ENCODE results near the gene SLC13A2.

The SLC13A2 gene

DNA sequence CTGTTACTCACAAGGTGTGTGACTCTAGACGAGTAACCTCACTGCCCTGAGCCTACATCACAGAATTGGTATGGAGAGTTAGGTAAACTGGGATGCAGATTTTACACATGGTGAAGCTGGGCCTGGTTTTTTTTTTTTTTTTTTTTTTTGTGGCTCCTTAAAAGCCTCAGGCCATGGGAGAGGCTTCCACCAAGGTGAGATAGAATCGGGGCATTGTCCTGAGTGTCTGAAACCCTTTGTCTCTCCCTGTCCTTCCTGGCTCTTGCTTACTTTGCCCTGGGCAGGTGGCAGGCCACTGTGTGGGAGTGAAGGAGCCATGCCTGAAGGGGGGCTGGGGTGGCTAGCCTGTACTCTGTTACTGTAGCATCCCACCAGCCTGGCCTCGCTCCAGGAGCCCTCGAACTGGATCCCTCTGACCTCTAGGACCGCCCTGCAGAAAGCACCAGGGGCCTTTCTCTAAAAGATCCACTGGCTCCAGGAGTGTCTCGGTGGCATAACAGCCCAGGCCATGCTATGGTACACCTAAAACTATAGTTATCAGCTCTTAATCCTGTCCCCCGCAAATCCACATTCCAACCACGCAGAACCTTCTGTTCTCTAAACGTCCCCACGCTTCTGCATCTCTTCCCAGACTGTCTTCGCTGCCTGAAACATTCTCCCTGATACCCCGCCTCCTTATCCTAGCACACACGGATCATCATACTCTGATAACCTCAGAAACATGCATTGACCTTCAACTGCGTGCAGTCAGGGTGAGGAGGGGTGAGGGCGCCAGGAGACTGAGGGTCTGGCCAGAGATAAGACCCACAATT lies 1.7 kb upstream of the SLC13A2 start:
- DNase-seq (ENCODE audit: low spot score) = peak; percentile 41

DNA sequence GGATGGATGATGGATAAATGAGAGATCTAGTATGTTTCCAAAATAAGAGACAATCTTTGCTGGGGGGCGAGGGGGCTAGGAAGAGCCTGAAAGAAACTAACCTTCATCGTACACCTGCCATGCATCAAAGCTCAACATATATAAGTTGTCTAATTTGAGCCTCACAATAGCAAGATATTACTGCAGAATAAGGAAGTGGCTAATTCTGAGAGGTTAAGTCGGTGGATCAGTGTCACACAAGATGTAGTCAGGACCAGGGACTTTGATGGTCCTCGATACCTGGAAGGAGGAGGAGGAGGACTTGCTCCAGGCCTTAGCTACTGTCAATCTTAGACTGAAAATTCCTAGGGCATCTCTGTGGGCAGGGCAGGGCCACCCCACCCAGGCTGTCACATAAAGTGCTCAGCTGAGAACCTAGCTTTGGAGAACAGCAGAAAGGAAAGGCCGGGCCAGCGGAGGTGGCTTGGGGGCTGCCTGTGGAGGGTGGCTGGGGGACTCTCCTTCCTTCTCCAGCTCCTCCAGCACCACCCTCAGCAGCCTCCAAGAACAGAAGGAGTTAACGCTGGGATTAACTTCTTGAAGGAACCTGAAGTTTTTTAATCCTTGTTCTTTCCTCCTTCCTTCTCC lies 460 bp upstream of the SLC13A2 start:
- DNase-seq (ENCODE audit: low spot score) = no peak

DNA sequence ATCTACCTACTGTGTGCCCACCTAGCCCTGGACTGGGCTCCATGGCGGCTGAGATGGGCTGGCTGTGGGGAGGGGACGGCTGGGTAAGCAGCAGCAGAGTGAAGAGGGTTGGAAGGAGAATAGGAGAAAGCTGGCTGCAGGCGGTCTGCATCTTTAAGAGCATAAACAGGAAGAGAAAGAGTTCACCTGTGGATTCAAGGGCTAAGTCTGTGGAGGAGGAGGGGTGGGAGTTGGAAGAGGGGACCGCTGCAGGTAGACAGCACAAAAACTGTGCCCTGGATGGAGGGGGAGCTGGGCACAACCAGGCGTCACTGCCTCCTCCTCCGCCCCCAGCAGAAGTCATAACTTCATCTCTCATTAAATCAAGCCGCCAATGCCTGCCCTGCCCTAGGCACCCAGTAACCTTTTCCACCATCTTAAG lies 677 bp downstream of the SLC13A2 start:
- no peak for DNase-seq (ENCODE audit: low spot score)

DNA sequence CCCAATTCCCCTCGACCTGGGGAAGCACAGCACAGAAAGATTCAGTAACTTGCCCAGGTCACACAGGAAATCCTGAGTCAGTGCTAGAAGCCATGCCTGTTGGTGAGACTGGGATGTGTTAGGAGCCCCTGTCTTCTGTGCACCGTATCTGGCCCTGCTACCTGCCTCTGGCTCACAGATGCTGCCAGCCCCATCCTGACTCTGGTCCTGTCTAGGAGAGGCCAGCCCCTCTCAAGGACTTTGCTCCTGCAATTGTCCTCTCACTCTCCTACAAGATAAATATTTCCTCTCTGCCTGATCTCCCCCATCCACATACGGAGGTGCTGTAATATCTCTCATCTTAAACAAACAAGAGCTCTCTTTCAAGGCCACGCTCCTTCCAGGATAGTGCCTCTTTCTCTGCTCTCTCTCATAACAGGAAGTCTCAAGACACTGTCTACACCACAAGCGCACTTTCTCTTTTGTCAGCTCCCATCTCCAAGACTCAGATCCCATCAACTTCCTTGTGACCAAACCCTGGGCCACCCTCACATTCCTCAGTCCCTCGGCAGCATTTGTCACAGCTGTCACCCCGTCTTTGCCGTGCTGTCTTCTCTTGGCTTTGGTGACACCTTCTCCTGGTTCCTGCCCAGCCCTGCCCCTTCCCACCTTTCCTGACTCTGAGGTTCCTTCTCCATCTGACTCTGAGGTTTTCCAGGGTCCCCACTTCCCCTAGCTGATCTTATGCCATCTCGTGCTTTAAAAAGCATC lies 1.9 kb downstream of the SLC13A2 start:
- no peak for DNase-seq (ENCODE audit: low spot score)

DNA sequence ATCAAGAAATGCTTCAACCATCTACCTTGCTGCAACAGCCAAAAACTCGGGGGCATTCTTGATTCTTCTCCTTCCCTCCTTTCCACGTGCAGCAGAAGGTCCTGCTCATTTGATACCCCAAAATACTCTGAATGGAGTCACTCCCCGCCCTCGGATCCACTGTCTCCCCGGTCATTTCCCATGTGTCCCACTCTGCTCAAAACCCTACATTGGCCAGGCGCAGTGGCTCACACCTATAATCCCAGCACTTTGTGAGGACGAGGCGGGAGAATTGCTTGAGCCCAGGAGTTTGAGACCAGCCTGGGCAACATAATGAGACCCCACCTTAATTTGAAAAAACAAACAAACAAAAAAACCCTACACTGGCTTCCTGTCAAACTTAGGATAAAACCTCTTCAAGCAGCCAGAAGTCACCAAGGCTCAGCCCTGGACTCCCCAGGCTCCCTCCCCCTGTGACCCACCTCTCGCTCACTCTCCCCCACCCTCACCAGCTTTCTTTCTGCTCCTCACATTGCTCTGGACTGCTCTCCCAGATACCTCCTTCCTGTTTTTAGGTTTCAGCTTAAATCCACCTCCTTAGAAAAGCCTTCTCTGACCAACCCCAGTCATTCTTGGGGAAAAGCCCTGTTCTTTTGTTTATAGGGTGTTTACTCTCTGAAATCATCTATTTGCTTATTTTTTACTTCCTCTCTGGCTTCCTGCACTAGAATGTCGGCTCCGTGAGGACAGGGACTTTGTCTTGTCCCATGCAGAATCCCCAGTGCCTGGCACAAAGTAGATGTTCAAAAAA lies 2.8 kb downstream of the SLC13A2 start:
- no peak for DNase-seq (ENCODE audit: low spot score)

DNA sequence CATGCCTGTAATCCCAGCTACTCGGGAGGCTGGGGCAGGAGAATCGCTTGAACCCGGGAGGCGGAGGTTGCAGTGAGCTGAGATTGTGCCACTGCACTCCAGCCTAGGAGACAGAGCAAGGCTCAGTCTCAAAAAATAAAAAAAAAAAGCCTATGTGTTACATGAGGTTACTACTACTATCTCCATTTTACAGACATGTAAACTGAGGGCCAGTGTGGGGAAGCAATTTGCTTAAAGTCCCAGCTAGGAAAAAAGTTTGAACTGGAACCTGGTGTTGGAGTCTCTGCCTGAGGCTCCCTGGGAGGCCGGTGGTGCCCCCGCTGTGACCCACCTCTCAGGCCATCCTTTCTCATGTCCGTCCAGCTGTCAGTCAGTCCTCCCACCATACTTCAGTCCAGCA lies 4.5 kb downstream of the SLC13A2 start:
- DNase-seq (ENCODE audit: low spot score) = no peak

DNA sequence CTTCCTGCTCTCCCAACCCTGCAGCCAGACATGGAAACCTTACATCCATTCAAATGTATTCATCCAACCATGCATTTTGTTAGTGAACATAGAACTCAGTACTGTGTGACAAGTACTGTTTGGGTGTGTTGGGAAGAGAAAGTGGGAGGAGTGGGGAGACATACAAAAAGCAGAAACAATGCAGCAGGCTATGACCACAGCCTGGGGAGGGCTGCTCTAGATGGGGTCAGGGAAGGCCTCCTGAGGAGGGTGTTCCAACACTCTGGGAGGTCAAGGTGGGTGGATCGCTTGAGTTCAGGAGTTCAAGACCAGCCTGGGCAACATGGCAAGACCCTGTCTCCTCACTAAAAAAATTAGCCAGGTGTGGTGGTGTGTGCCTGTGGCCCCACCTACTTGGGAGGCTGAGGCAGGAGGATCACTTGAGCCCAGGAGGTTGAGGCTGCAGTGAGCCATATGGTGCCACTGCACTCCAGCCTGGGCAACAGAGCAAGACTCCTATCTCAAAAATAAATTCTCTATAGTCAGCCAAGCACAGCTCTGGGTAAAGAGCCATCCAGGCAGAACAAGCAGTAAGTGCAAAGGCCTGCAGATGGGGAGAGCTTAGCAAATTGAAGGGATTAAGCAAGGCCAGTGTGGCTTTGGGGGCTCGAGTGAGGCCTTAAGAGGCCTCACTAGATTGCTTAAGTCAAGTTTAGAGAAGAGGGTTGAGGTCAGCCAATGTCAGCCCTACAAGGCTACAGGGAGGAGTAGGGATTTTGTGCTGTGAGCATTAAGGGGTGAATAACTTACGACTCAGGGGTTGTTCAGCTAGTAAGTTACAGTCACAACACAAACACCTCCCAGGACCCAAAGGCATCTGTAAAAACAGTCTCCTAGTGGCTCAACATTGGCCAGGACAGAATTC lies 5.5 kb downstream of the SLC13A2 start:
- peak; percentile 44 for DNase-seq (ENCODE audit: low spot score)

DNA sequence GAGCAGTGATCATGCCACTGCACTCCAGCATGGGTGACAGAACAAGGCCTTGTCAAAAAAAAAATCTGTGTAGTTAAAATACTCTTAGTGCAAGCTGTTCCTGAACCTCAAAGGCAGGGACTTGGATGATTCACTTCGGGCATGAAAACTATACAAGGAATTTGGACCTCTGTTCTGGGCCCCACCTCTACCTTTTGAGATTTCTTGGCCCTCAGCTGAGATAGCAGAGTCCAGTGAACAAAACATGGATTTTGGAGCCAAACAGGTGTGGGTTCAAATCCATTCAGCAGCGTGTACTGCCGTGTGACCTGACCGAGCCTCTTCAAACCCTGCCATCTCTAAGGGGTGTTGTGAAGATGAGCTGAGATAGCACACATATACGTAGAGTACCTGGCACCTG lies 6.8 kb downstream of the SLC13A2 start:
- no peak for DNase-seq (ENCODE audit: low spot score)

DNA sequence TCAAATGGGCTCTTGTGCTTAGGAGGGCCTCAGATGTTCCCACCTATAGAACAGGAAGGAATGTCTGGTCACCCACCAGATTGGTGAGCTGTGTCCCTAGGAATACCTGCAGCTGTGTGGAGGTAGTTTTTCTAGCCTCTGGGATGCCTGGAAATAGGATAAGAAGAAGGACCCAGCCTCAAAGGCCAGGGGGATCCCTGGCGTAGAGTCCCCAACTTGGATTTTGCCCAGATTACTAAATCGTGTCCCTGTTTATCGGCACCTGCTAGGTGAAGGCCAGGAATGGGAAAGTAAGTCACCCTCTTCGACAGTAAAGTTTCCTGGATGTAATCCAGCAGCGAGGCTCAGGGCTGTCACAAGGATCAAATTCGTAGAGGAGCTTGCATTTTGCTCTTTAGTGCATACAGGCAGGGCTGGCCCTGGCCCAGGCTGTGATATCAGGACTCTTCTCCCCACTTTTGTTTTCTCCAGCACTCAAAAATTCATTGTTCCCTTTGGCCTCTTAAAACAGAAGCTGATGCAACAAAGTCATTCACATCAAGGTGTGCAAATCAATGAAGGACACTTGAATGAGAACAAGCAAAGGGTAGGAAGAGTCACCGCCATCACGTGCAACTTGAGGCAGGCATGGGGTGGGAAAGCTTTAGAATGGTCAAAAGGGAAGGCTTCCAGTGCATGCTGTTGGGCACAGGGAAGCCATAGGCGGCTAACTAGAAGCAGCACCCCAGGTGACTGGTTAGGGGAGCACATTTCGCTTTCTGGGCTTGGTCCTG lies 7.5 kb downstream of the SLC13A2 start:
- DNase-seq (ENCODE audit: low spot score) = no peak

DNA sequence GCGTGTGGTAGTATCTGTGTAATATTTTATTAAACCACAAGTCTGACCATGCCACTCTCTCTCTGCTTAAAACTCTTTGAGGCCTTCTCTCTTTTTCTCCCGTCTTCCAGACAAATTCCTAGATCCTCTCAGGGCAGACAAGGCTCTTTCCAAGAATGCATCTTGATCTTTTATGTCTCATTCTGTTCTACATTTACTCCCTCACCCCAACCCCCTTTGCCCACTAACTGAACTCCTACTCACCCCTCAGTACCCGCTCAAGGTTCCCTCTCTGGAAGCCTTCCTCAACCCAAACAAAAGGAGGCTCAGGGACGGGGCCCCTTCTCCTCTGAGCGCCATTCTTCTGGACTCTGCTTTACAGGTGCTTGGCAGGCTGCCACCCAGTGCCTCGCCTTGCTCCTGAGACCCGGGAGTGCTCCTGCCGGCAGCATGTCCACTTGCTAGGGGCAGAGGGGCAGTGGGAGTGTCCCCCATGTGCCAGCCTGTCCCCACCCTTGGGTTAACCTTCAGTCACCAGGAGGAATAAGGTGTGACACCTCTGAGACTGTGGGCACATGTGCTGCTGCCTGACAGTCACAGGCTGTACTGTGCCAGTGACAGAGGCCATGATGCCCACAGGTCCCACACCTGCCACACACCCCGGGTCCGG lies 9.2 kb downstream of the SLC13A2 start:
- DNase-seq (ENCODE audit: low spot score) = no peak

DNA sequence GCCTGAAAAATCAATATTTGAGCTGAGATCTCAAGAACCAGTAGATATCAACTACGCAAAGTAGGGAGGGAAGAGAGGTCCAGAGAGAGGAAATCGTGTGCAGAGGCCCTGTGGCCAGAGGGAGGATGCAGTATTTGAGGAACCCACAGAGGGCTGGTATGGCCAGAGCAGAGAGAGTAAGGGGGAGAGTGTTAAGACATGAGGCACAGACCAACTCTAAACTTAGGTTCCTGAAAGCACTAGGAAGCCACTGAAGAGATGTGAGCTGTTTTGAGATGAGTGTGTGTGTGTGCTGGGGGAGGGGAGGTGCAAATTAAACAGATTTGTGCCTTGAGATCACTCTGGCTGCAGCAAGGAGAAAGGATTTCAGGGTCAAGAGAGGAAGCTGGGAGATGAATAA lies 10.9 kb downstream of the SLC13A2 start:
- no peak for DNase-seq (ENCODE audit: low spot score)

DNA sequence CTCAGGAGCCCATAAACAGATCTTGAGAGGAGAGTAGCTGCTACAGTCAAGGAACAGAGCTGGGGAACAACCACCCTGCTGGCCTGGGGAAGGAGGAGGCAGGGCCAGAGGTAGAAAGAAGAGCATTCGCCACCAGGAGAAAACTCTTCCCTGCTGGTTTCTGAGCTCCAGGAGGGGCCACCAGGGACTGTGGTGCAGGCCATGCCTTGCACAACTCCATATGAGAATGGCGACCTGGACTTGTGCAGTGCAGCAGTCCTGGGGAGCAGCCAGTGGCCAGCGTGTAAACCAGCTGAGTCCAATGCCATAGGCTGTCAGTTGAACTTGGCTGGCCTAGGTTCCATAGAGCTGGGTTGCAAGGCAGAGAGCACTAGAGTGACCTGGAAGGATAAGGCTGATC lies 11.6 kb downstream of the SLC13A2 start:
- no peak for DNase-seq (ENCODE audit: low spot score)

DNA sequence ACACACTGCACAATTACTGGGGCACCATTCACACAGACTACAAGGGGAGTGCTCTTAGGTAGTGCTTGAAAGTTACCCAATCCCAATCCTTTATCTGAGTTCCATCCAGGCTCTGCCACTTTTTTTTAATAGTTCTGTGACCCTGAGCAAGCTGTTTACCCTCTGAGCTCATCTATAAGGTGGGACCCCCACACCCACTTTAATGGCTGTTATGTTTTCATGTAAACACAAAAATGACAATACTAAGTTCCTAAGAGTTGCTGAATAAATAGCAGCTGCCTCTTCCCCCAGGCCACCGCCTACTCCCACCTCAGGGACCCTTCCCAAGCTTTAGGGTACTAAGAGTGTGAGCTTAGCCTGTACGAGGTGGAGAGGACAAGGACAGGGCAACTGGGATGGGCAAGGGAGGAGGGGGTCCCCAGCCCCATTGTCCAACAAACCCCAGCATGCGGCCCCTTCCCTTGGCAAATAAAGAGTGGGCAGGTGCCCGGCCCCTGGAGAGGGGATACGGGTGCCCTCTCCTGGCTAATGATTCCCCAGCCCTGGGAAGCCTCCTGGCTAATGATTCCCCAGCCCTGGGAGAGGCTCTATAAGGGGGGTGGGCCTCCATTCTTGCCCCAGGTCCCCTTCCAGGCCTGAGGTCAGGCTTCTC lies 14.6 kb downstream of the SLC13A2 start:
- no peak for DNase-seq (ENCODE audit: low spot score)

DNA sequence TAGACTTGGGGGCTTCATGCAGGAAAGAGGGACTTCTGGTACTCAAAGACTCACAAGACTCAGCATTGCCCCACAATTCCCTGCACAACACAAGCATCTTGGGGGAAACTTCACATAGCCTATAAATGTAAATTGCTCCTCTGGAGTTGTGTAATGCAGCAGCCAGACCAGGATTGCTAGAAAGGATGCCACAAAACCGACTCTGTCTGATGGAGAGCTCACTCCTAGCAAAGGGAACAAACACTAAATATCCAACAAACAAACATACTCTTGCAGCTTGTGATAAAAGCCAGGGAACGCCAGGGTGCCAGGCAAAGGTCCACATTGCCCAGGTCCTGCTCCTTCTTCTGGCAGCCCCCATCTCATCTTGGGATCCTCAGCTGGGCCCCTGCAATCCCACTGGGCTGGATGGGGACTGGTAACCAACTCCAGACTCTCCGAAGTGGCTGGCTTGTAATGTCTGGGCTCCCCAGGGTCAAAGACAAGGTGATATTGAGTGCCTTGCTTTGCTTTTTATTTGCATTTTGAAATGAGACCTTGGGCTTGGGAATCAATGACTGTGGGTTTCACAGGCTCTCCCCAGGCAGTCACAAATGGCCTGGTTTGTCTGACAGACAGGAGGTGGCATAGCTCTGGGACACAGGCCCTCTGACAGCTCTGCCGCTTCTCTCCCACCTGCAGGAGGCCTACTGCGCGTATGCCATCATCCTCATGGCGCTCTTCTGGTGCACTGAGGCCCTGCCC lies 15.3 kb downstream of the SLC13A2 start:
- DNase-seq (ENCODE audit: low spot score) = no peak

DNA sequence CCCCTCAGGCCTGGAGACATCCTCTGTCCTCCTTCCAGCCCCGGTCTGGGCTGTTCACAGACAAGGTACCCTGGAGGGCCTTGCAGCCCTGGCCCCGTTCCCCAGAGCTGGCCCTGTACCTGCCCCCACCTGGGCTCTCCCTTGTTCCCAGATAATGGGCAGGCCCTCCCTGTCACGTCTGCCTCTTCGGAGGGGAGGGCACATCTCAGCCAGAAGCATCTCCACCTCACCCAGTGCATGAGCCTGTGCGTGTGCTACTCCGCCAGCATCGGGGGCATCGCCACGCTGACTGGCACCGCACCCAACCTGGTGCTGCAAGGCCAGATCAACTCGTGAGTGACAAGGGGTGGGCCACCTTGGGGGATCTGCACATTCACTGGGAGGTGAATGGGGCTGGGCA lies 17.8 kb downstream of the SLC13A2 start:
- DNase-seq (ENCODE audit: low spot score) = no peak

DNA sequence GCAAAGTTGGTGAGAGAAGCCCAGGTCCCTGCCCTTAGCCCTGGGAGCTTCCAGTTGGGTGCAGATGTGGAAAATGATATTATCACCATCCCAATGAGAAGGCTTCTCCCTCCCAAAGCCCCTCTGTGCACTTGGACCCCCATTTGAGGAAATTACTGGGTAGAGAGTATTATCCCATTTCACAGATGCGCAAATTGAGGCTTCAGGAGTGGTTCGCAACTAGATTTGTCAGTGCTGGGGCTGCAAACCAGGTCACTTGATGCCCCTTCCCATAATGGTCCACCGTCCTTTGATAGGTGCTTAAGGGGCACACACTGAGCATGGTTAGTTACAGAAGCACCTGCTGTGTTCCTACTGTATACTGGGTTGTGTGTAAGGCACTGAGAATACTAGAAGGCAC lies 18.4 kb downstream of the SLC13A2 start:
- DNase-seq (ENCODE audit: low spot score) = no peak

DNA sequence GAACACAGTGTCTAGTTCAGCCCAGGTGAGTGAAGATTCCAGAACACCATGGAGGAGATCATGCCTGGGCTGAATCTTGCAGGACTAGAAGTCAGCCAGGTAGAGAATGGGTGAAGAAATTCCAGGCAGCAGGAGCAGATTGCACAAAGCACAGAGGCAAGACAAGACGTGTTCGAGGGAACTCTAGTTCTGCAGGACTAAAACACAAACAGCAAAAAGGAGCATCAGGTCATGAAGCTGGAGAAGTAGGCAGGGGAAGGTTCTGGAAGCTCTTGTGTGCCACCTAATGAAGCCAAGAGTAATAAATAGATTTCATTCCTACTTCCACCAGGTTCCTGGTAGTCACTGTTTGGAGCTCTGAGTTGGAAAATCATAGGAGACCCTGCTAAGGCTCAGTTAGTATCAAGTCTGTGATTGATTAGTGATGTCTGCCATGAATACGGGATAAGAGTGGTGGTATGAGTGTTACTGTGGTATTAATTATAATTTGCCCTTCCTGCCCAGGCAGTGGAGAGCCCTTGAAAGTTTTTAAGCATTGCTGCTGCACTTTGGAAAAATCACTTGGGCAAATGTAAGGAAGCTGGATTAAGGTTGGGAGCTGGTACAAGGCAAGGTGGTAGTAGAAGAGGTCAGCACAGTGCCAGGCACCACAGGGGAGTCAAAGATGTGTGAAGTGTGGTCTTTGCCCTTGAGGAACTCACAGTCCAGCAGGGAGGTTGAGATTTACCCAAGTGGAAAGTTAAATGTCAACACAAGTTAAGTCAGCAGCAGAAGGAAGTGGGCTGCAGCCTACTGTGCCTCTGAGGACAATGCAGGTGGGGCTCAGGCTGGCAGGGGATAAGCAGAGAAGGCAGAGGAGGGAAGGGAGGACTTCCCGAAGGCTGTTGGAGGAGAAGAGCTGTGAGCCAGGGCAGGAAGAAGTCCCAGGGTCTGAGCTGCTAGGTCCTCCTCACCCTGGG lies 19.2 kb downstream of the SLC13A2 start:
- DNase-seq (ENCODE audit: low spot score) = peak; percentile 17
